OCI-LY7 (cell line): Measurements from ENCODE around the gene NFKB1. TPM values are rescaled to one million over a fixed set of nuclear protein-coding genes. Genes with fewer than 3 reads are reported as not detected.

Experiments used
- BruUV-seq: library from RNA; stranded (reverse); fragments of 400-500 nt; replicated peaks from 2 replicates; lab custom pipeline; 2021; lab: Mats Ljungman, UMichigan
- CTCF ChIA-PET: fragments of 300-600 bp; sonication (Branson Sonifier 250); formaldehyde crosslinking; loops from one replicate; lab custom pipeline; 2022; ENCODE audit warnings: antibody characterized with exemption; ENCODE audit not compliant: unreplicated experiment; lab: Charles Lee
- POLR2A ChIA-PET: fragments of 300-600 bp; sonication (Branson Sonifier 250); formaldehyde crosslinking; loops from one replicate; lab custom pipeline; 2022; ENCODE audit warnings: antibody characterized with exemption; lab: Charles Lee
- DNase-seq: peaks from one replicate; pipeline ENCODE4 v3.0.0-alpha.2; 2015; ENCODE audit warnings: low spot score
- H2AFZ ChIP-seq: fragments of 200-600 bp; sonication (generic), shearing (Covaris generic); 2 replicates; pipeline ENCODE4 v1.6.1; 2014; ENCODE audit warnings: mild to moderate bottlenecking, antibody characterized with exemption, low read length, moderate library complexity
- H3K27ac ChIP-seq: fragments of 200-600 bp; sonication (generic); 2 replicates; pipeline ENCODE4 v1.5.1; 2014; ENCODE audit warnings: mixed run types, low read depth, mild to moderate bottlenecking, moderate library complexity, low read length, inconsistent platforms; ENCODE audit not compliant: poor library complexity, severe bottlenecking
- H3K36me3 ChIP-seq: fragments of 200-600 bp; sonication (generic); 2 replicates; pipeline ENCODE4 v1.6.1; 2014; ENCODE audit warnings: mild to moderate bottlenecking, antibody characterized with exemption, low read length, moderate library complexity, mixed read lengths; ENCODE audit not compliant: insufficient read depth
- H3K4me1 ChIP-seq: fragments of 200-600 bp; sonication (generic); 2 replicates; pipeline ENCODE4 v1.5.1; 2014; ENCODE audit warnings: mild to moderate bottlenecking, low read length; ENCODE audit not compliant: insufficient read depth, poor library complexity, severe bottlenecking
- H3K4me2 ChIP-seq: fragments of 200-600 bp; sonication (generic); 2 replicates; pipeline ENCODE4 v1.6.1; 2014; ENCODE audit warnings: mild to moderate bottlenecking, low read length
- H3K4me3 ChIP-seq: fragments of 200-600 bp; sonication (generic); 2 replicates; pipeline ENCODE4 v1.5.1; 2014; ENCODE audit warnings: mild to moderate bottlenecking, low read depth, low read length; ENCODE audit not compliant: poor library complexity, severe bottlenecking
- H3K79me2 ChIP-seq: fragments of 200-600 bp; sonication (generic); 2 replicates; pipeline ENCODE4 v1.6.1; 2016; ENCODE audit warnings: low read depth, mild to moderate bottlenecking, low read length, moderate library complexity, mixed read lengths; ENCODE audit not compliant: insufficient read depth
- H3K9me2 ChIP-seq: fragments of 200-600 bp; sonication (generic); 2 replicates; pipeline ENCODE4 v1.6.1; 2016; ENCODE audit warnings: mild to moderate bottlenecking, low read length, mixed read lengths; ENCODE audit not compliant: insufficient read depth
- H3K9me3 ChIP-seq: fragments of 200-600 bp; sonication (generic); 2 replicates; pipeline ENCODE4 v1.6.1; 2014; ENCODE audit warnings: mild to moderate bottlenecking, mixed run types, low read length, mixed read lengths
- H4K20me1 ChIP-seq: fragments of 200-600 bp; sonication (generic); 2 replicates; pipeline ENCODE4 v1.6.1; 2014; ENCODE audit warnings: mild to moderate bottlenecking, antibody characterized with exemption, low read length, moderate library complexity, mixed read lengths; ENCODE audit not compliant: insufficient read depth
- EZH2phosphoT487 ChIP-seq: fragments of 200-600 bp; sonication (generic); IDR thresholded peaks from 2 replicates; pipeline ENCODE4 v1.6.1; 2018; ENCODE audit warnings: low read depth, borderline replicate concordance, mild to moderate bottlenecking, mixed run types, antibody characterized with exemption, low read length, moderate library complexity, mixed read lengths
- intact Hi-C: fragments of 100-400 bp; cut with micrococcal nuclease; formaldehyde crosslinking; loops from one replicate; pipeline ENCODE4 v1.10.0; 2022; ENCODE audit not compliant: unreplicated experiment
- total RNA-seq, 2 experiments: library from RNA; depleted of rRNA in 1 of 2; stranded (reverse); fragments of >200 nt in 1 of 2; shearing (Covaris generic) in 1 of 2; gene quantifications; 2 replicates each; pipeline ENCODE4 v1.2.3, GENCODE V29; 2014 to 2022
- TF ChIP-seq, protein P1 (sequence below): fragments of 200-600 bp; sonication (generic); conservative IDR thresholded peaks from 2 replicates; pipeline ENCODE4 v1.5.1; 2014; ENCODE audit warnings: mild to moderate bottlenecking, antibody characterized with exemption, low read length, moderate library complexity, mixed read lengths

Gene NFKB1
- total RNA-seq, 2 experiments from 2014 or later = 23.1 to 47.8 TPM

DNA sequence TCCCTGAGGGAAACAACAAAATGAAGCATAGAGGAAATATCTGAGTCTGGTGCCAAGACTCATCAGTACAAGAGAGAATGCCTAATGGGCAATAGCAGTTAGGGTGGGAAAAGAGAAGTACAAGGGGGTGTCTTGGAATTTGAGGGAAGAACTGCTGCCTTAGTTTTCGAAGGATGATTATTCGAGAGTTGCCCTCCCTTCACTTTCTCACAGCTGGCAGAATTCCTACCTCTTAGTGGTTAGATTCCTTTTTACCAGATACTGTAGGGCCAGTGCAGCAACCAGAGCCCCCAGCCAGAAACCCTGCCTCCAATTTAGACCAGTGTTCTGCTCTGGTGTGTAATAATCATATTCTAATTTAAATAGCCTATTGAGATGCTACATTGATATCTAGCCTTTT is 56.5 kb downstream of the NFKB1 start:
- no peaks in the 10 kb centered on the region for H4K20me1 ChIP-seq
- H3K27ac ChIP-seq = no peak overlapping the region
- no peaks in the 10 kb centered on the region for H3K9me2 ChIP-seq
- ChIA-PET POLR2A (interaction anchor here (0.6 kb wide), 1 partner anchor 34 kb away, joined by 3 read pairs; no protein-coding TSS in a partner anchor), CTCF (no interaction called here)
- H3K4me1 ChIP-seq = peaks cover 5% of the 10 kb centered on the region
- H3K9me3 ChIP-seq = no peaks in the 10 kb centered on the region
- no peaks in the 10 kb centered on the region; the same call in 1 of the 2 replicates for H3K36me3 ChIP-seq
- TF ChIP-seq EZH2phosphoT487 = no peak
- TF ChIP-seq, protein P1, sequence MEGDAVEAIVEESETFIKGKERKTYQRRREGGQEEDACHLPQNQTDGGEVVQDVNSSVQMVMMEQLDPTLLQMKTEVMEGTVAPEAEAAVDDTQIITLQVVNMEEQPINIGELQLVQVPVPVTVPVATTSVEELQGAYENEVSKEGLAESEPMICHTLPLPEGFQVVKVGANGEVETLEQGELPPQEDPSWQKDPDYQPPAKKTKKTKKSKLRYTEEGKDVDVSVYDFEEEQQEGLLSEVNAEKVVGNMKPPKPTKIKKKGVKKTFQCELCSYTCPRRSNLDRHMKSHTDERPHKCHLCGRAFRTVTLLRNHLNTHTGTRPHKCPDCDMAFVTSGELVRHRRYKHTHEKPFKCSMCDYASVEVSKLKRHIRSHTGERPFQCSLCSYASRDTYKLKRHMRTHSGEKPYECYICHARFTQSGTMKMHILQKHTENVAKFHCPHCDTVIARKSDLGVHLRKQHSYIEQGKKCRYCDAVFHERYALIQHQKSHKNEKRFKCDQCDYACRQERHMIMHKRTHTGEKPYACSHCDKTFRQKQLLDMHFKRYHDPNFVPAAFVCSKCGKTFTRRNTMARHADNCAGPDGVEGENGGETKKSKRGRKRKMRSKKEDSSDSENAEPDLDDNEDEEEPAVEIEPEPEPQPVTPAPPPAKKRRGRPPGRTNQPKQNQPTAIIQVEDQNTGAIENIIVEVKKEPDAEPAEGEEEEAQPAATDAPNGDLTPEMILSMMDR = no peak
- intact Hi-C loops = no loop called here
- no peak overlapping the region for H3K4me2 ChIP-seq
- H2AFZ ChIP-seq = no peak overlapping the region
- no peaks in the 10 kb centered on the region for H3K79me2 ChIP-seq
- BruUV-seq = no TSS peak
- no peak for DNase-seq
- H3K4me3 ChIP-seq = no peak overlapping the region

DNA sequence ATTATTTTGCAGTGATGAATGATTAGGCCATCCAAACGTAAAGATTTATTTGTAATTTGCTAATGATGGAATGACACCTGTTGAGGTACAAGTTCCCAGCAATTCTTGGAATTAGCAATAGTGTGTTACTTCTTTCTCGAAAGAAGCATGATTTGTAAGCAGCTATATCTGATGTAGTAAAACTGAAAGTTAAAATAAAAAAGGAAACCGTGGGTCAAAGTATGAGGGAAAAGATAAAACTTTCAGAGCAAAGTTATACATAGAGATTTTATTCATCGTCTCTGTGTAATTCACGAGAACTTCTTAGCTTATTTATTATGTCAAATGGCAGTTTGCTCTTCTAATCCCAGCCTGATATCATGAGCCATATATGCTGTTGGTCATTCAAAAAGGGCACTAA is 59.0 kb downstream of the NFKB1 start:
- intact Hi-C loops = no loop called here
- Histone ChIP-seq H3K79me2 (no peaks in the 10 kb centered on the region), H3K4me2 (no peak overlapping the region), H3K9me2 (no peaks in the 10 kb centered on the region), H4K20me1 (0 out of 2 replicates have a peak, but pooled peaks cover 4% of the 10 kb centered on the region), H3K4me1 (no peaks in the 10 kb centered on the region), H3K4me3 (no peak overlapping the region), H2AFZ (no peak overlapping the region), H3K36me3 (no peaks in the 10 kb centered on the region; the same call in 1 of the 2 replicates), H3K9me3 (no peaks in the 10 kb centered on the region), H3K27ac (no peak overlapping the region)
- BruUV-seq = no TSS peak
- TF ChIP-seq, protein P1 = no peak
- TF ChIP-seq EZH2phosphoT487 = no peak
- CTCF ChIA-PET = no interaction called here
- POLR2A ChIA-PET = interaction anchor here (0.9 to 1.4 kb wide), 2 partner anchors 14 to 22 kb away, joined by 3 to 4 read pairs; no protein-coding TSS in a partner anchor
- no peak for DNase-seq

DNA sequence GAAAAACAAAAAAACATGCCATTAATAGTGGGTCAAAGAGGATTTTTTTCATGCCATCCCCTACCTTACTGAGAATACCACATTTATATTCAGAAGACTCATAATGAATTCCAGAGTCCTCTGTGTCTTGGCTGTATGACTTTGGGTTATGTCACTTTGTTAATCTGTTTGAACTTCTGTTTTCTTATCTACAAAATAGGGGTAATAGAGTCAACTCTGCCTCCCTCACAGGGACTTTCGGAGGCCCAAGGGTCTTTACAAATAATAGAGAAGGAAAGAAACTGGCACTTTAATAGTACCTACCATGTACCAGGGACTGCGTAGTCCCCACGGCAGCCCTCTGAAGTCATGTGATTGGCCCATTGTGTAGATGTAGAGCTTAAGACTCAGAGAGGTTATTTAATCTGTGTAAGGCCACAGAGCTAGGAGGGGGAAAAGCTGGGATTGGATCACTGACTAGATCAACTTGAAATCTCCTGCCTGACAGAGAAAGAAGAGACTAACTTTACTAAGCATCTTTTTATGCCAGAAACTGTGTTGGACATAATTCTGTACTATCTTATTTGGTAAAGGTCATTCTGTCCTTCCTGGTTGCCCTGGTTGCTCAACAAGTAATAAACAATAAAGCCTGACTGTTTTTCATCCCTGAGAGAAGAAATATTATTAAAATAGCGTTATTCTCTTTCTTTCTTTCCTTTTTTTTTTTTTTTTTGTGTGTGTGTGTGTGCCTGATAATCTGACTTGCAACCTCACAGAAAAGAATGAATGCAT is 59.6 kb downstream of the NFKB1 start:
- Histone ChIP-seq H3K4me2 (no peak overlapping the region), H3K9me3 (no peaks in the 10 kb centered on the region), H3K36me3 (no peaks in the 10 kb centered on the region; the same call in 1 of the 2 replicates), H2AFZ (no peak overlapping the region), H3K4me3 (no peak overlapping the region), H3K79me2 (no peaks in the 10 kb centered on the region), H4K20me1 (0 out of 2 replicates have a peak, but pooled peaks cover 4% of the 10 kb centered on the region), H3K4me1 (no peaks in the 10 kb centered on the region), H3K27ac (no peak overlapping the region), H3K9me2 (no peaks in the 10 kb centered on the region)
- DNase-seq = no peak
- no TSS peak for BruUV-seq
- ChIA-PET POLR2A (interaction anchor here (0.6 to 1.4 kb wide), 2 partner anchors 13 to 605 kb away, joined by 4 read pairs; no protein-coding TSS in a partner anchor), CTCF (no interaction called here)
- intact Hi-C loops = no loop called here
- no peak for TF ChIP-seq EZH2phosphoT487
- TF ChIP-seq, protein P1 = no peak
